HG02588 (cell line): ENCODE measurements around the gene DNLZ.

Source experiments
- ATAC-seq: cut with Tn5 transposase; IDR thresholded peaks from one replicate; pipeline ENCODE4 v1.9.1; 2021; ENCODE audit warnings: mild to moderate bottlenecking, moderate library complexity; ENCODE audit not compliant: unreplicated experiment

DNLZ gene

DNA sequence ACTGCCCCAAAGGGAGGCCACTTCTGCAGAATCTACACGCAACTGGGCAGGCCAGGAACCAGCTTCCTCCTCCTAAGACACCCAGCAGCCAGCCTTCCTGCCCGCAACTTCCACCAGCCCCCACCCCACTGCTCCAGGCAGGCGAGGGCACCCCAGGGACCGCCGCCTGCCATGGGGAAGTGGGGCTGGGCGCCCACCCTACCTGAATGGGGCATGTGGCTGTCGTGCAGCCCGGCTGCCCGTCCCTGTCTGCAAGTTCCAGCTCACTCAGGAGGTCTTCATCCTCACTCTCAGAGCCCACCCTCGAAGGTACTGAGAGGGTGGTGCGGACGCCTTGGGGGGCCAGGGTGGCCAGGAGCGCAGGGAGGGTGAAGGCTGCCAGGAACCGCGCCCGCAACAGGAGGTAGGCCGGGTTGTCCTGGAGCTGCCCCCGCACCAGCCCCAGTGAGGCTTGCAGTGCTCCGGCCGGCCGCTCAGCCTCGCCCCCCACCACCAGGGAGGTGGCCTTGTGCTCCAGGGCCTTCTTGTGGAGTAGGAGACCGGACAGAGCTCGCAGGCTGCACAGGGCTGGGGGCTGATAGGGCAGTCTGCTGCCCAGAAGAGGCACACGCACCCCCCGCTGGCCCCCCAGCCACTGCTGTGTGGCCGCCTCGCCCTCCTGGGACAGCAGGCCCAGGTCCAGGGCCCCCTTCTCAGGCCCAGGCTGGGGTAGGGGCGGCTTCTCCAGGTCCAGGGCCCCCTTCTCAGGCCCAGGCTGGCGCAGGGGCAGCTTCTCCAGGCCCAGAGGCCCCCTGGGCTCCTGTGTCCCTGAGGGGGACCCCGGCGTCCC lies 14.0 kb upstream of the DNLZ start:
- ATAC-seq: no peak

GRCh38 chr9:136376457-136376856 lies 12.9 kb upstream of the DNLZ start:
- ATAC-seq: no peak

DNA sequence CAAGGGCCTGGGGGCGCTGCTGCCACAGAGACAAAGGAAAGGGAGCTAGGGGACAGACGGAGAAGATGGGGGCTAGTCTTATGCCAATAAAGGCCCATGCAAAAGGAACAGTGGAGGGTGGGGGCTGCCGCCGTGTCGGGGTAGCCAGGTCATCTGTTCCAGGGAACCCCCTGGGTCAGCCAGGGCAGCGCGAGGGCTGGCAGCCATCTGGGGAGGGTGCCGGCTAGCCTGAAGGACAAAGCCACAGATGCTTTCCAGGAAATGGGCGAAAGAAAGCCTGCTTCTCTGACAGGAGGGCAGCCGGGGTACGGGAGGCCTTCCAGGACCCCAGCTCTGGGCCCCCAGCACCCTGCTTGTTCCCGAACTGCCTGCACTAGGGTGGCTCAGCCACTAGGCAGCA lies 11.6 kb upstream of the DNLZ start:
- no peak for ATAC-seq

GRCh38 chr9:136374183-136374575 lies 10.6 kb upstream of the DNLZ start:
- no peak for ATAC-seq

GRCh38 chr9:136373300-136374182 lies 10.0 kb upstream of the DNLZ start, which contains the start of gene CARD9:
Gene CARD9 (minus strand): TSS chr9:136373669. CDS start chr9:136372078, 1,591 bp downstream.
- ATAC-seq: no peak

GRCh38 chr9:136372561-136373299 lies 9.2 kb upstream of the DNLZ start:
- no peak for ATAC-seq

GRCh38 chr9:136372006-136372405 lies 8.5 kb upstream of the DNLZ start:
- ATAC-seq: no peak

GRCh38 chr9:136371533-136371880 lies 8.0 kb upstream of the DNLZ start:
- ATAC-seq: no peak

- ATAC-seq: no peak
These were observed 7.4 kb upstream of the DNLZ start for GRCh38 chr9:136370687-136371532.

- no peak for ATAC-seq
These were observed 6.5 kb upstream of the DNLZ start for GRCh38 chr9:136370037-136370436.

DNA sequence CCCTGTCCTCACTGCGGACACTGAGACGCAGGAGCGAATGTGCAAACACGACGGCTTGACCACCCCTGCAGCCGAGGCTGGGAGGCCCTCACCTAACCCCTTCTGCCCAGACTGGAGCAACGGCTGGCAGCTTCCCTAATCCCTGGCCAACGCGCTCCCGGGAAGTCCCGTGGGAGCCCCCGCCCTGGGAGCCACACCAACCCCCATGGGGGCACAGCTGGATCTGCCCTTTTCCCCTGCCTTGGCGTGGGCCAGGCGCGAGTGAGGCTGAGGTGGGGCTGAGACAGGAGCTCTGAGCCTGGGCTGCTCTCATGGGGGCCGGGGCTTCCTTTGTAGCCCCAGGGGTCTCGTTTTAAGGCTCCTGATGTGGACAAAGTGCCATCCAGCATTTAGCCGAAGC lies 4.6 kb upstream of the DNLZ start:
- no peak for ATAC-seq

- ATAC-seq: no peak
These were observed 4.0 kb upstream of the DNLZ start for GRCh38 chr9:136367296-136368145.

GRCh38 chr9:136366826-136367225 lies 3.3 kb upstream of the DNLZ start:
- no peak for ATAC-seq

GRCh38 chr9:136365775-136366222 lies 2.3 kb upstream of the DNLZ start:
- no peak for ATAC-seq

GRCh38 chr9:136364942-136365774 lies 1.6 kb upstream of the DNLZ start:
- no peak for ATAC-seq

- no peak for ATAC-seq
These were observed 605 bp upstream of the DNLZ start for GRCh38 chr9:136363949-136364748.

DNA sequence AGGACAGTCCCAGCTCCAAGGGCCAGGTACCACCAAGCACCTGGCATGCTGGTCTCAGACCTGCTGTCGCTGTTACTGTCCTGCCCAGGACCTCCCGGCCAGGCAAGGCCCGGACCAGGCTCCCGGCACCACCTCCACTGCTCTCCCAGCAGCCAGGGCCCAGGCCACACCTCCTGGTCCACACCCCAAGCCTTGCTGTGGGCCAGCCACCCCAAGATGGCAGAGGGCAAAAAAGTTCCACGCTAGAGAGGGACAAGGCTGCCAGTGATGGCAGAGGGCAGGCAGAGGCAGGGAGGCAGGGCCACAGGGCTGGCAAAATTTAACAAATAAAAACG lies 1.1 kb downstream of the DNLZ start:
- ATAC-seq: no peak
